GM19351 (cell line): ENCODE results near the gene WRAP53.
"Not testable (repeated sequence)": the region's sequence is repeated elsewhere in the genome, so short reads cannot be mapped to it uniquely, and the experiment has no call there.

Experiments
- ATAC-seq: cut with Tn5 transposase; IDR thresholded peaks from one replicate; pipeline ENCODE4 v1.9.1; 2021; ENCODE audit warnings: mild to moderate bottlenecking, moderate library complexity; ENCODE audit not compliant: unreplicated experiment

The WRAP53 gene

GRCh38 chr17:7687908-7688807 is at the start of gene WRAP53:
TSS of gene WRAP53 (plus strand) at chr17:7688477. CDS start at chr17:7688649, 172 bp downstream.
- ATAC-seq, result peak; percentile 65

- no peak for ATAC-seq
These were observed 47.5 kb upstream of the WRAP53 start for GRCh38 chr17:7640783-7641182.

- ATAC-seq, result not testable (repeated sequence)
These were observed 46.6 kb upstream of the WRAP53 start for GRCh38 chr17:7641635-7642034.

- ATAC-seq, result no peak
These were observed 43.5 kb upstream of the WRAP53 start for GRCh38 chr17:7644775-7645174.

- ATAC-seq, result no peak
These were observed 41.8 kb upstream of the WRAP53 start for GRCh38 chr17:7646457-7646856.

GRCh38 chr17:7647018-7647417 is 41.3 kb upstream of the WRAP53 start:
- no peak for ATAC-seq

- no peak for ATAC-seq
These were observed 37.7 kb upstream of the WRAP53 start, which contains the start of gene ATP1B2 for GRCh38 chr17:7650509-7651096. TSS of gene ATP1B2 (plus strand) at chr17:7650926. CDS start at chr17:7651519, 593 bp downstream.

- ATAC-seq, result no peak
These were observed 37.1 kb upstream of the WRAP53 start for GRCh38 chr17:7651097-7651664.

GRCh38 chr17:7651665-7652387 is 36.5 kb upstream of the WRAP53 start:
- no peak for ATAC-seq

- ATAC-seq, result no peak
These were observed 35.6 kb upstream of the WRAP53 start for GRCh38 chr17:7652388-7653356.

GRCh38 chr17:7654832-7655540 is 33.3 kb upstream of the WRAP53 start:
- no peak for ATAC-seq

- ATAC-seq, result no peak
These were observed 32.8 kb upstream of the WRAP53 start for GRCh38 chr17:7655541-7655840.

- no peak for ATAC-seq
These were observed 31.2 kb upstream of the WRAP53 start for GRCh38 chr17:7656958-7657609.

GRCh38 chr17:7667656-7668406 is 20.4 kb upstream of the WRAP53 start:
- no peak for ATAC-seq

- no peak for ATAC-seq
These were observed 19.8 kb upstream of the WRAP53 start for GRCh38 chr17:7668482-7668881.

GRCh38 chr17:7673239-7673638 is 15.0 kb upstream of the WRAP53 start:
- ATAC-seq, result no peak

- no peak for ATAC-seq
These were observed 13.3 kb upstream of the WRAP53 start for GRCh38 chr17:7674934-7675333.

- ATAC-seq, result no peak
These were observed 11.7 kb upstream of the WRAP53 start for GRCh38 chr17:7676533-7676932.
